Panc1 (cell line): Measurements from ENCODE around the gene NFIC.

Experiments
- CTCF ChIP-seq: fragments of 450-650 bp; IDR thresholded peaks from 2 replicates; pipeline ENCODE4 v1.5.1; 2017; ENCODE audit warnings: mild to moderate bottlenecking
- POLR2AphosphoS5 ChIP-seq: IDR thresholded peaks from 2 replicates; pipeline ENCODE4 v1.6.1; 2012; ENCODE audit warnings: mild to moderate bottlenecking, low read depth, low read length, moderate library complexity
- REST ChIP-seq, 2 experiments: IDR thresholded peaks; 2 replicates each; pipeline ENCODE4 v1.6.1; 2011 to 2012; ENCODE audit warnings: low read depth in 2 of 2, control low read depth in 1 of 2, low read length in 1 of 2, mild to moderate bottlenecking in 1 of 2, moderate library complexity in 1 of 2; ENCODE audit not compliant: insufficient read depth in 1 of 2
- TCF7L2 ChIP-seq: IDR thresholded peaks from 2 replicates; pipeline ENCODE4 v1.6.1; 2011; ENCODE audit warnings: mild to moderate bottlenecking, low read depth, low read length, inconsistent platforms

DNA sequence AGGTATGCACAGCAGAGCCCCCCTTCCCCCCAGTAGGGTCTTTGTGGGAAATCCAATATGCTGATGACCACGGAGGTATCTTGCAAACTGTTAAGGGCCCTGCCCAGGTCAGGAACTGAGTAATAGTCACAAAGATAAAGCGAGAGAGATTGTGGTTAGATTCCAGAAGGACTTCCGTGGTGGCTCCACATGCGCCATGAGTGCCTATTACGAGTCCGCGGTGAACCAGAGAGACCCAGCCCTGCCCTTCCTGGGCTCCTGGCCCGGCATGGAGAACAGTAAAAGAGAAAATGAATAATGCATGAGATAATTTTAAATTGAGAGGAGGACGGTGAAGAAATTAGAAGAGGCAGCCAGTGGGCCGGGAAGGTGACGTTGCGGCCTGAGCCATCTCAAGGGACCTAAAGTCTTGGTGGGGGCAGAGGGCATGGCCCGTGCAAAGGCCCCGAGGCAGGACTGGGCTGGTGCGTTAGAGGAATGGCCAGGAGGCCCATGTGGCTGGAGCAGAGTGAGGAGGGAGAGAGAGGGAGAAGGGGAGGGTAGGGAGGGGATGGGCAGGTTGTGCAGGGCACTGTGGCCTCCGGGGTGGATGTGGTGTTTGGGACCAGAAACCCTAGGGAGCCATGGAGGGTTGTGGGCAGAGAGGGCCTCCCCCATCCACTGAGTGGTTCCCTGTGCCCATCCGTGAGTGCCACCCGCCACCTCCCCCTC is 46.6 kb upstream of the NFIC start:
- no peak for TF ChIP-seq CTCF
- TF ChIP-seq POLR2AphosphoS5 = no peak
- no peak for TF ChIP-seq REST (IDR thresholded peaks at IDR 0.05; ENCODE audit: insufficient read depth in 1 of 2, low read depth in 2 of 2, low read length in 1 of 2)
- no peak for TF ChIP-seq TCF7L2
